K562 (cell line): Measurements from ENCODE around the gene GFOD1. TPM values are rescaled to one million over a fixed set of nuclear protein-coding genes. Genes with fewer than 3 reads are reported as not detected.

Experiments
- CHD1 ChIP-seq: fragments of 200-600 bp; sonication (generic); IDR thresholded peaks from one replicate; pipeline ENCODE4 v1.6.1; 2012; ENCODE audit warnings: mild to moderate bottlenecking, moderate library complexity, low read length, inconsistent platforms
- GTF2A2 ChIP-seq: IDR thresholded peaks from 2 replicates; pipeline ENCODE4 v1.6.1; 2016; ENCODE audit warnings: mild to moderate bottlenecking, missing genetic modification characterization, missing compliant biosample characterization
- ILK ChIP-seq: fragments of 450-650 bp; IDR thresholded peaks from 2 replicates; pipeline ENCODE4 v1.6.1; 2016; ENCODE audit warnings: missing genetic modification characterization, low read depth, mild to moderate bottlenecking, missing compliant biosample characterization, moderate library complexity, borderline replicate concordance
- MEF2D ChIP-seq: conservative IDR thresholded peaks from 2 replicates; pipeline ENCODE4 v1.6.1; 2016; ENCODE audit warnings: low read depth, missing genetic modification characterization, missing compliant biosample characterization
- NR2C1 ChIP-seq, 2 experiments: fragments of 450-650 bp; IDR thresholded peaks; 2 replicates each; pipeline ENCODE4 v1.6.1; 2017; ENCODE audit warnings: mild to moderate bottlenecking in 2 of 2, antibody characterized with exemption in 1 of 2, inconsistent platforms in 1 of 2, missing compliant biosample characterization in 1 of 2, missing genetic modification characterization in 1 of 2
- PBX2 ChIP-seq, 2 experiments: IDR thresholded peaks in 1 of 2; conservative IDR thresholded peaks in 1 of 2; 2 replicates each; pipeline ENCODE4 v1.6.1; 2016; ENCODE audit warnings: low read depth in 2 of 2, mild to moderate bottlenecking in 1 of 2, missing compliant biosample characterization in 1 of 2, missing genetic modification characterization in 1 of 2, moderate library complexity in 1 of 2
- POLR2G ChIP-seq: fragments of 200-400 bp; formaldehyde crosslinking; IDR thresholded peaks from 2 replicates; pipeline ENCODE4 v1.6.1; 2017; ENCODE audit warnings: low read depth, mild to moderate bottlenecking, antibody characterized with exemption, low read length, moderate library complexity
- SUPT5H ChIP-seq: fragments of 450-650 bp; IDR thresholded peaks from 2 replicates; pipeline ENCODE4 v1.6.1; 2016
- TAF9B ChIP-seq: fragments of 450-650 bp; IDR thresholded peaks from 2 replicates; pipeline ENCODE4 v1.6.1; 2018; ENCODE audit warnings: mild to moderate bottlenecking; ENCODE audit not compliant: partially characterized antibody
- TEAD1 ChIP-seq, 2 experiments: fragments of 450-650 bp in 1 of 2; sonication (generic) in 1 of 2; formaldehyde crosslinking; IDR thresholded peaks; 2 replicates each; pipeline versions ENCODE4 v1.4.0 to v1.8.0; 2020 to 2022; ENCODE audit warnings: mild to moderate bottlenecking in 2 of 2, missing genetic modification reagents in 1 of 2
- UBTF ChIP-seq, 2 experiments: IDR thresholded peaks; 2 replicates each; pipeline ENCODE4 v1.6.1; 2012; ENCODE audit warnings: improper control_type of control experiment in 2 of 2, low read depth in 2 of 2, low read length in 2 of 2, borderline replicate concordance in 1 of 2
- ZNF318 ChIP-seq, 2 experiments: fragments of 450-650 bp; IDR thresholded peaks; 2 replicates each; pipeline ENCODE4 v1.6.1; 2016; ENCODE audit warnings: mild to moderate bottlenecking in 2 of 2, borderline replicate concordance in 1 of 2, low read depth in 1 of 2, moderate library complexity in 1 of 2
- ZNF766 ChIP-seq: fragments of 200-800 bp; sonication (Bioruptor generic); conservative IDR thresholded peaks from 2 replicates; pipeline ENCODE4 v1.6.1; 2016; ENCODE audit warnings: missing genetic modification characterization, missing compliant biosample characterization
- ZNF77 ChIP-seq: fragments of 250-450 bp; sonication (Bioruptor Pico); IDR thresholded peaks from 2 replicates; pipeline ENCODE4 v1.5.0; 2020
- polyA plus RNA-seq, 8 experiments: library from polyadenylated mRNA; depleted of rRNA in 4 of 8; stranded (reverse) in 5 of 8; unstranded in 3 of 8; fragments of >200 nt; fragmentation: Nextera tagmentation in 2 of 8; fragmentation: Illumina TruSeq in 1 of 8; extraction: Ambion mirVana in 2 of 8; extraction: Trizol in 1 of 8; gene quantifications; 2 replicates each; pipeline versions ENCODE4 v1.2.1 to v1.2.3, GENCODE V29; 2011 to 2014; ENCODE audit warnings: inconsistent platforms in 1 of 8, missing spikeins in 1 of 8
- total RNA-seq, 7 experiments: library from RNA; depleted of rRNA in 6 of 7; stranded (reverse); fragments of >200 nt in 6 of 7; fragmentation: Illumina TruSeq in 2 of 7; extraction: Trizol in 2 of 7; gene quantifications; 2 replicates each; pipeline versions ENCODE4 v1.2.1 to v1.2.3, GENCODE V29; 2011 to 2021; ENCODE audit warnings: low replicate concordance in 1 of 7

The GFOD1 gene
- total and polyA plus RNA-seq, 9 of the 15 experiments (the other 6 are each of a cell fraction or from before 2014, with no cell fraction given): 3.8 to 12.0 (median 8.2) TPM

GRCh38 chr6:13380761-13381160 lies 106.6 kb downstream of the GFOD1 start (continued):
- TF ChIP-seq POLR2G (no peak), CHD1 (no peak), ILK (tag) (no peak), SUPT5H (no peak), PBX2 (CRISPR knock-in tag; IDR thresholded peaks at IDR 0.05; ENCODE audit: low read depth) (no peak), PBX2 (tag; conservative IDR thresholded peaks at IDR 0.05; ENCODE audit: low read depth) (peak; percentile 21; the same call in 1 of the 2 replicates), ZNF766 (CRISPR knock-in tag) (peak; percentile 90), TEAD1 (CRISPR knock-in tag; IDR thresholded peaks at IDR 0.05) (peak; percentile 78 to 80; a peak in 2 of 4 replicates), ZNF77 (CRISPR knock-in tag) (no peak), GTF2A2 (tag) (no peak), ZNF318 (IDR thresholded peaks at IDR 0.05; ENCODE audit: borderline replicate concordance in 1 of 2, low read depth in 1 of 2) (no peak), UBTF (IDR thresholded peaks at IDR 0.05; ENCODE audit: borderline replicate concordance in 1 of 2, low read depth in 2 of 2, low read length in 2 of 2) (no peak), NR2C1 (IDR thresholded peaks at IDR 0.05) (peak; percentile 50; the same call in 1 of the 2 replicates), NR2C1 (tag; IDR thresholded peaks at IDR 0.05) (peak; percentile 69), MEF2D (tag) (0 out of 2 replicates have a peak, but pooled peaks have one; percentile 49), TAF9B (no peak)
